GM12878 (cell line): ENCODE data around the gene PFKFB2.

Source experiments
- EZH2 ChIP-seq: IDR thresholded peaks from 2 replicates; pipeline ENCODE4 v1.6.1; 2012; ENCODE audit warnings: low read depth, mild to moderate bottlenecking, control low read depth, inconsistent platforms, low read length, borderline replicate concordance; ENCODE audit not compliant: control insufficient read depth
- SRF ChIP-seq, 2 experiments: IDR thresholded peaks; 2 replicates each; pipeline ENCODE4 v1.6.1; 2011; ENCODE audit warnings: low read depth in 2 of 2, low read length in 2 of 2, mild to moderate bottlenecking in 1 of 2, moderate library complexity in 1 of 2

GRCh38 chr1:207077012-207077411, 23.9 kb downstream of the PFKFB2 start:
- no peak for TF ChIP-seq EZH2
- TF ChIP-seq SRF (IDR thresholded peaks at IDR 0.05; ENCODE audit: low read depth in 2 of 2, low read length in 2 of 2), result no peak
